ENCODE results near the gene LMAN1L. TPM values are rescaled to one million over a fixed set of nuclear protein-coding genes. Genes with fewer than 3 reads are reported as not detected.

LMAN1L gene
- total RNA-seq, 2 experiments from 2014 or later: 0.15 TPM; not detected in 1

- ChIA-PET CTCF (interaction anchor here (0.6 to 1.3 kb wide), 3 partner anchors 15 to 33 kb away, joined by 3 to 6 read pairs (median 4); partner anchors contain the start of gene FAM219B), POLR2A (interaction anchor here (1.1 kb wide), 1 partner anchor 17 kb away, joined by 4 read pairs; the partner anchor contains the start of gene MPI)
These were observed 60.6 kb downstream of the LMAN1L start, which contains the start of gene SCAMP2 for GRCh38 chr15:74873036-74873755. SCAMP2 (minus strand) TSS chr15:74873365; CDS start chr15:74873255, 110 bp downstream.

GRCh38 chr15:74873756-74874424 is 61.3 kb downstream of the LMAN1L start:
- CTCF ChIA-PET: interaction anchor here (0.7 kb wide), 1 partner anchor 320 kb away, joined by 4 read pairs; no protein-coding TSS in a partner anchor
- POLR2A ChIA-PET: interaction anchor here (1.1 kb wide), 1 partner anchor 16 kb away, joined by 4 read pairs; the partner anchor contains the start of gene MPI

Other genes with a start within 250 kb of the LMAN1L start
- 100 to 1,000 TPM; 109 to 112 TPM for gene CLK3, start 197.0 kb upstream of the LMAN1L start, total RNA-seq
- 10 to 100 TPM; 50.5 to 52.2 TPM for gene EDC3, start 116.8 kb upstream of the LMAN1L start, total RNA-seq
- 1 to 10 TPM in 1 of 2 experiments, under 1 TPM in 1; 0.48 to 1.0 TPM for gene CYP1A1, start 87.3 kb upstream of the LMAN1L start, total RNA-seq
- gene CYP1A2, start 64.0 kb upstream of the LMAN1L start, total RNA-seq: not detected
- gene CSK, start 30.8 kb upstream of the LMAN1L start, total RNA-seq: 100 to 1,000 TPM; 289 to 301 TPM
- not detected for gene CPLX3, start 13.8 kb downstream of the LMAN1L start, total RNA-seq
- 10 to 100 TPM; 49.6 to 54.3 TPM for gene ULK3, start 30.3 kb downstream of the LMAN1L start, total RNA-seq
- 10 to 100 TPM; 71.1 to 73.3 TPM for gene SCAMP2, start 60.5 kb downstream of the LMAN1L start, total RNA-seq
- gene MPI, start 77.2 kb downstream of the LMAN1L start, total RNA-seq: 10 to 100 TPM; 62.3 to 64.6 TPM
- gene FAM219B, start 94.0 kb downstream of the LMAN1L start, total RNA-seq: 10 to 100 TPM; 50.6 to 52.7 TPM
- gene COX5A, start 125.2 kb downstream of the LMAN1L start, total RNA-seq: 100 to 1,000 TPM; 350 to 357 TPM
- 1 to 10 TPM; 9.5 to 9.7 TPM for gene RPP25, start 143.9 kb downstream of the LMAN1L start, total RNA-seq
- gene SCAMP5, start 182.7 kb downstream of the LMAN1L start, total RNA-seq: 1 to 10 TPM; 1.2 to 1.7 TPM
- 10 to 100 TPM; 32.4 to 34.2 TPM for gene PPCDC, start 210.8 kb downstream of the LMAN1L start, total RNA-seq